ENCODE results near the gene ST8SIA4.

Gene ST8SIA4

GRCh38 chr5:100867039-100867562 is 36.0 kb downstream of the ST8SIA4 start:
- H3K36me3 ChIP-seq (replicated peaks; ENCODE audit: insufficient read depth, low read length) = no peaks in the 10 kb centered on the region
- H3K27me3 ChIP-seq (replicated peaks; ENCODE audit: insufficient read depth, low read length) = no peaks in the 10 kb centered on the region
- H3K4me3 ChIP-seq (ENCODE audit: low read length) = no peak overlapping the region
- H3K4me1 ChIP-seq (ENCODE audit: low read length) = peaks cover 8% of the 10 kb centered on the region
- no peak overlapping the region for H3K4me2 ChIP-seq (ENCODE audit: low read depth, low read length)
- H4K20me1 ChIP-seq (ENCODE audit: insufficient read depth, low read length) = no peaks in the 10 kb centered on the region
- no peaks in the 10 kb centered on the region for H3K9me3 ChIP-seq (replicated peaks; ENCODE audit: insufficient read depth, low read length)
- no peaks in the 10 kb centered on the region for H3K9me2 ChIP-seq (replicated peaks; ENCODE audit: insufficient read depth, low read length)
- H3K79me2 ChIP-seq (ENCODE audit: low read length) = peaks cover 48% of the 10 kb centered on the region
- no peak for TF ChIP-seq EZH2 (optimal IDR thresholded peaks at IDR 0.05; ENCODE audit: low read depth, low read length)
- no peak for TF ChIP-seq CTCF (IDR thresholded peaks at IDR 0.05; ENCODE audit: low read length)
- TF ChIP-seq EZH2phosphoT487 (IDR thresholded peaks at IDR 0.05; ENCODE audit: low read length) = no peak
- H3K27ac ChIP-seq (ENCODE audit: low read length) = no peak overlapping the region
- peaks cover 4% of the 10 kb centered on the region; the same call in 1 of the 2 replicates for H3F3A ChIP-seq (ENCODE audit: insufficient read depth, low read length)
- H3K9ac ChIP-seq (ENCODE audit: low read length) = no peak overlapping the region
- H2AFZ ChIP-seq (ENCODE audit: low read length) = no peak overlapping the region
- no peak for DNase-seq

GRCh38 chr5:100864931-100865330 is 38.2 kb downstream of the ST8SIA4 start:
- Histone ChIP-seq H3K27me3 (replicated peaks; ENCODE audit: insufficient read depth, low read length) (no peaks in the 10 kb centered on the region), H3K79me2 (ENCODE audit: low read length) (peaks cover 52% of the 10 kb centered on the region), H3F3A (ENCODE audit: insufficient read depth, low read length) (peaks cover 4% of the 10 kb centered on the region; the same call in 1 of the 2 replicates), H3K4me2 (ENCODE audit: low read depth, low read length) (no peak overlapping the region), H3K9me2 (replicated peaks; ENCODE audit: insufficient read depth, low read length) (no peaks in the 10 kb centered on the region), H4K20me1 (ENCODE audit: insufficient read depth, low read length) (no peaks in the 10 kb centered on the region), H3K27ac (ENCODE audit: low read length) (no peak overlapping the region), H3K9me3 (replicated peaks; ENCODE audit: insufficient read depth, low read length) (no peaks in the 10 kb centered on the region), H3K9ac (ENCODE audit: low read length) (no peak overlapping the region), H3K4me3 (ENCODE audit: low read length) (no peak overlapping the region), H3K36me3 (replicated peaks; ENCODE audit: insufficient read depth, low read length) (no peaks in the 10 kb centered on the region; the same call in 1 of the 2 replicates), H2AFZ (ENCODE audit: low read length) (no peak overlapping the region), H3K4me1 (ENCODE audit: low read length) (peaks cover 21% of the 10 kb centered on the region)
- TF ChIP-seq EZH2phosphoT487 (IDR thresholded peaks at IDR 0.05; ENCODE audit: low read length) (no peak), CTCF (IDR thresholded peaks at IDR 0.05; ENCODE audit: low read length) (no peak), EZH2 (optimal IDR thresholded peaks at IDR 0.05; ENCODE audit: low read depth, low read length) (no peak)
- DNase-seq = no peak

GRCh38 chr5:100863739-100864138 is 39.3 kb downstream of the ST8SIA4 start:
- no peak for DNase-seq
- no peak overlapping the region for H3K4me3 ChIP-seq (ENCODE audit: low read length)
- H3K27me3 ChIP-seq (replicated peaks; ENCODE audit: insufficient read depth, low read length) = no peaks in the 10 kb centered on the region
- H3K27ac ChIP-seq (ENCODE audit: low read length) = no peak overlapping the region
- H4K20me1 ChIP-seq (ENCODE audit: insufficient read depth, low read length) = no peaks in the 10 kb centered on the region
- H3K9me3 ChIP-seq (replicated peaks; ENCODE audit: insufficient read depth, low read length) = no peaks in the 10 kb centered on the region
- H3K4me2 ChIP-seq (ENCODE audit: low read depth, low read length) = no peak overlapping the region
- H3K9me2 ChIP-seq (replicated peaks; ENCODE audit: insufficient read depth, low read length) = no peaks in the 10 kb centered on the region
- peaks cover 4% of the 10 kb centered on the region; the same call in 1 of the 2 replicates for H3F3A ChIP-seq (ENCODE audit: insufficient read depth, low read length)
- no peaks in the 10 kb centered on the region; the same call in 1 of the 2 replicates for H3K36me3 ChIP-seq (replicated peaks; ENCODE audit: insufficient read depth, low read length)
- H3K4me1 ChIP-seq (ENCODE audit: low read length) = peaks cover 21% of the 10 kb centered on the region
- no peak for TF ChIP-seq CTCF (IDR thresholded peaks at IDR 0.05; ENCODE audit: low read length)
- no peak for TF ChIP-seq EZH2 (optimal IDR thresholded peaks at IDR 0.05; ENCODE audit: low read depth, low read length)
- no peak for TF ChIP-seq EZH2phosphoT487 (IDR thresholded peaks at IDR 0.05; ENCODE audit: low read length)
- H2AFZ ChIP-seq (ENCODE audit: low read length) = no peak overlapping the region
- H3K9ac ChIP-seq (ENCODE audit: low read length) = no peak overlapping the region
- peaks cover 62% of the 10 kb centered on the region for H3K79me2 ChIP-seq (ENCODE audit: low read length)
